GM12878 (cell line): Measurements from ENCODE around the gene ZNF85. TPM values are rescaled to one million over a fixed set of nuclear protein-coding genes. Genes with fewer than 3 reads are reported as not detected.

Experiments used
- ATAC-seq: fragments of 200-7000 bp; cut with Tn5 transposase; 3 replicates; pipeline ENCODE4 v1.9.1; 2020; ENCODE audit warnings: mild to moderate bottlenecking, moderate library complexity
- BruUV-seq: library from RNA; stranded (reverse); fragments of 400-500 nt; replicated peaks from 2 replicates; lab custom pipeline; 2021; lab: Mats Ljungman, UMichigan
- CTCF ChIA-PET: fragments of 300-600 bp; sonication (Branson Sonifier 250); formaldehyde crosslinking; extraction: SDS; loops from one replicate; lab custom pipeline; 2021; ENCODE audit warnings: inconsistent platforms; lab: Yijun Ruan, JAX
- POLR2A ChIA-PET: fragments of 350-600 bp; formaldehyde crosslinking; extraction: SDS; loops from one replicate; lab custom pipeline; 2021; ENCODE audit warnings: inconsistent platforms; lab: Charles Lee
- RAD21 ChIA-PET: fragments of 300-600 bp; sonication (Branson Sonifier 250); formaldehyde crosslinking; loops from one replicate; lab custom pipeline; 2023; ENCODE audit warnings: antibody characterized with exemption; ENCODE audit not compliant: unreplicated experiment; lab: Charles Lee
- SMC1A ChIA-PET: fragments of 300-600 bp; sonication (Branson Sonifier 250); formaldehyde crosslinking; loops from one replicate; lab custom pipeline; 2023; ENCODE audit not compliant: unreplicated experiment, uncharacterized antibody; lab: Charles Lee
- DNase-seq: peaks from one replicate; pipeline ENCODE4 v3.0.0-alpha.2; 2011; ENCODE audit warnings: low read depth, low spot score
- FAIRE-seq: peaks from 3 replicates; lab custom pipeline; 2011; peaks lifted over from hg19 to GRCh38; lab: Jason Lieb, UNC
- H2AFZ ChIP-seq: 2 replicates; pipeline ENCODE4 v1.6.0; 2011; ENCODE audit warnings: low read depth, low read length, control low read depth; ENCODE audit not compliant: control insufficient read depth
- H3K27ac ChIP-seq: 2 replicates; pipeline ENCODE4 v1.5.1; 2011; ENCODE audit warnings: control low read depth; ENCODE audit not compliant: control insufficient read depth, insufficient read depth
- H3K27me3 ChIP-seq, 2 experiments: replicated peaks in 1 of 2; 2 replicates each; pipeline versions ENCODE4 v1.6.0 to v1.6.1; 2011; ENCODE audit warnings: low read length in 1 of 2; ENCODE audit not compliant: control insufficient read depth in 2 of 2, insufficient read depth in 2 of 2
- H3K36me3 ChIP-seq, 2 experiments: 2 replicates each; pipeline ENCODE4 v1.5.1; 2011; ENCODE audit warnings: low read length in 1 of 2; ENCODE audit not compliant: control insufficient read depth in 2 of 2, insufficient read depth in 2 of 2
- H3K4me1 ChIP-seq: 2 replicates; pipeline ENCODE4 v1.6.1; 2011; ENCODE audit warnings: mild to moderate bottlenecking, low read length, moderate library complexity, mixed read lengths; ENCODE audit not compliant: control insufficient read depth, insufficient read depth
- H3K4me2 ChIP-seq: 2 replicates; pipeline ENCODE4 v1.6.0; 2011; ENCODE audit warnings: control low read depth; ENCODE audit not compliant: control insufficient read depth, insufficient read depth
- H3K4me3 ChIP-seq: fragments of 200-600 bp; sonication (generic); 2 replicates; pipeline ENCODE4 v1.5.1; 2016
- H3K79me2 ChIP-seq: 2 replicates; pipeline ENCODE4 v1.6.0; 2011; ENCODE audit warnings: low read length; ENCODE audit not compliant: control insufficient read depth, insufficient read depth
- H3K9ac ChIP-seq: 2 replicates; pipeline ENCODE4 v1.8.0; 2011; ENCODE audit warnings: low read length, control low read depth, mixed read lengths; ENCODE audit not compliant: control insufficient read depth, insufficient read depth
- H3K9me3 ChIP-seq: replicated peaks from 3 replicates; pipeline ENCODE4 v1.5.1; 2011; ENCODE audit warnings: mild to moderate bottlenecking, low read length; ENCODE audit not compliant: control insufficient read depth, insufficient read depth
- H4K20me1 ChIP-seq: 2 replicates; pipeline ENCODE4 v1.6.0; 2011; ENCODE audit not compliant: control insufficient read depth, insufficient read depth
- BHLHE40 ChIP-seq, 2 experiments: fragments of 450-650 bp in 1 of 2; IDR thresholded peaks; 2 replicates each; pipeline ENCODE4 v1.6.1; 2011 to 2017; ENCODE audit warnings: low read depth in 2 of 2, borderline replicate concordance in 1 of 2, improper control_type of control experiment in 1 of 2, low read length in 1 of 2, mild to moderate bottlenecking in 1 of 2
- BRCA1 ChIP-seq: IDR thresholded peaks from 2 replicates; pipeline ENCODE4 v1.6.1; 2011; ENCODE audit warnings: low read depth, low read length, improper control_type of control experiment
- HDGF ChIP-seq: fragments of 450-650 bp; IDR thresholded peaks from 2 replicates; pipeline ENCODE4 v1.6.1; 2016; ENCODE audit warnings: antibody characterized with exemption
- MXI1 ChIP-seq: fragments of 150-350 bp; IDR thresholded peaks from 2 replicates; pipeline ENCODE4 v1.6.1; 2011; ENCODE audit warnings: low read depth, mild to moderate bottlenecking, inconsistent platforms, low read length, improper control_type of control experiment
- NR2F1 ChIP-seq: fragments of 450-650 bp; conservative IDR thresholded peaks from 2 replicates; pipeline ENCODE4 v1.6.1; 2017; ENCODE audit warnings: mild to moderate bottlenecking
- PAX8 ChIP-seq: fragments of 450-650 bp; IDR thresholded peaks from 2 replicates; pipeline ENCODE4 v1.6.1; 2017; ENCODE audit warnings: mild to moderate bottlenecking, moderate library complexity
- POLR2AphosphoS5 ChIP-seq: IDR thresholded peaks from 2 replicates; pipeline ENCODE4 v1.6.1; 2011; ENCODE audit warnings: mild to moderate bottlenecking, low read length, inconsistent platforms
- ZZZ3 ChIP-seq: IDR thresholded peaks from 2 replicates; pipeline ENCODE4 v1.6.1; 2011; ENCODE audit warnings: low read depth; ENCODE audit not compliant: control insufficient read depth, insufficient read length
- WGBS: methylation state at CpG from one replicate; pipeline ENCODE4 v1.1.6; 2016; ENCODE audit warnings: low lambda C conversion rate; ENCODE audit not compliant: insufficient replicate concordance, insufficient coverage; ENCODE audit errors: missing lambda C conversion rate; 5-methylcytosine and 5-hydroxymethylcytosine counted together
- in situ Hi-C: fragments of 300-500 bp; cut with MboI; formaldehyde crosslinking; loops from 9 replicates; pipeline ENCODE4 v1.14.3; 2018; ENCODE audit warnings: mixed read lengths
- intact Hi-C: fragments of 100-400 bp; cut with micrococcal nuclease; formaldehyde crosslinking; loops from one replicate; pipeline ENCODE4 v1.14.2; 2022; ENCODE audit not compliant: unreplicated experiment
- polyA plus RNA-seq, 11 experiments: library from polyadenylated mRNA; depleted of rRNA in 4 of 11; unstranded in 6 of 11; stranded (reverse) in 5 of 11; fragments of >200 nt; fragmentation: Nextera tagmentation in 4 of 11; fragmentation: Illumina TruSeq in 1 of 11; extraction: Ambion mirVana in 4 of 11; extraction: Trizol in 1 of 11; gene quantifications; 1 replicate in 1 of 11; 2 replicates in 10 of 11; pipeline versions ENCODE4 v1.2.1 to v1.2.3, GENCODE V29; 2011 to 2016; ENCODE audit warnings: inconsistent platforms in 2 of 11, missing spikeins in 2 of 11, low read depth in 1 of 11
- total RNA-seq, 4 experiments: library from RNA; depleted of rRNA in 3 of 4; stranded (reverse); fragments of >200 nt in 3 of 4; fragmentation: Illumina TruSeq in 1 of 4; extraction: Trizol in 1 of 4; gene quantifications; 2 replicates each; pipeline versions ENCODE4 v1.2.1 to v1.2.3, GENCODE V29; 2013 to 2021
- TF ChIP-seq, protein P1 (sequence below): fragments of 450-650 bp; IDR thresholded peaks from 2 replicates; pipeline ENCODE4 v1.6.1; 2017; ENCODE audit warnings: mild to moderate bottlenecking, moderate library complexity
- TF ChIP-seq, protein P2 (sequence below): fragments of 450-650 bp; formaldehyde crosslinking; IDR thresholded peaks from 2 replicates; pipeline ENCODE4 v1.5.0; 2022; ENCODE audit warnings: mild to moderate bottlenecking, missing genetic modification characterization
- TF ChIP-seq, protein P3 (sequence below): fragments of 450-650 bp; IDR thresholded peaks from 2 replicates; pipeline ENCODE4 v1.6.1; 2017; ENCODE audit warnings: borderline replicate concordance
- TF ChIP-seq, protein P4 (sequence below): fragments of 450-650 bp; IDR thresholded peaks from 2 replicates; pipeline ENCODE4 v1.6.1; 2016; ENCODE audit warnings: mild to moderate bottlenecking

Gene ZNF85
- total and polyA plus RNA-seq, 10 of the 15 experiments (the other 5 are each of a cell fraction or from before 2014, with no cell fraction given): 12.6 to 31.7 (median 20.9) TPM

DNA sequence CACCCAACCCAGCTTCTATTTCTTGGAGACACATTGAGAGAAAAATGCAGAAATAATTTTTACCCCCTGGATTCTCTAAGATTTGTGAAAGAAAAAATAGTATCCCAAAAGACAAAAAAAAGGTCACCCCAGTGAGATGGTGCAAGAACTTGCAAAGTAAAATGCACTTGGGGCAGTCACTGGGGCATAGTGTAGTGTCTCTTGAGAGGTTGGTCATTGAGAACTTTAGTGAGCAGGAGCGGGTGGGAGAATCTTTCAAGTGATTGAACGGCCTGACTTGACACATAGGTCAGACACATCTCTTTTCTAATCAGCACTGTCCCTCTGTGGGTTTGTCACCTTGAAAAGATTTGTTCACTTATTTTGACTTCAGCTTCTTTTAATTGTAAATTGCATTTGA lies 2.4 kb downstream of the ZNF85 start:
- DNase-seq (no peak), FAIRE-seq (no peak), ATAC-seq (no peak)
- Histone ChIP-seq H3K27ac (no peak overlapping the region), H4K20me1 (no peaks in the 10 kb centered on the region), H3K27me3 (no peaks in the 10 kb centered on the region), H3K36me3 (no peaks in the 10 kb centered on the region), H3K4me1 (no peaks in the 10 kb centered on the region), H3K4me2 (no peak overlapping the region), H3K79me2 (no peaks in the 10 kb centered on the region), H3K9ac (no peak overlapping the region), H2AFZ (no peak overlapping the region), H3K9me3 (no peaks in the 10 kb centered on the region; the same call in 1 of the 3 replicates), H3K4me3 (no peak overlapping the region)
- RAD21 ChIA-PET: no interaction called here
- WGBS: 100% methylated on average over 2 of the region's 2 CpGs
- BruUV-seq: no TSS peak
- in situ Hi-C loops: no loop called here
- SMC1A ChIA-PET: no interaction called here
- CTCF ChIA-PET: interaction anchor here (0.6 to 0.7 kb wide), 2 partner anchors 10 to 64 kb away, joined by 3 read pairs; no protein-coding TSS in a partner anchor
- intact Hi-C loops: no loop called here
- POLR2A ChIA-PET: no interaction called here
- TF ChIP-seq, protein P1, sequence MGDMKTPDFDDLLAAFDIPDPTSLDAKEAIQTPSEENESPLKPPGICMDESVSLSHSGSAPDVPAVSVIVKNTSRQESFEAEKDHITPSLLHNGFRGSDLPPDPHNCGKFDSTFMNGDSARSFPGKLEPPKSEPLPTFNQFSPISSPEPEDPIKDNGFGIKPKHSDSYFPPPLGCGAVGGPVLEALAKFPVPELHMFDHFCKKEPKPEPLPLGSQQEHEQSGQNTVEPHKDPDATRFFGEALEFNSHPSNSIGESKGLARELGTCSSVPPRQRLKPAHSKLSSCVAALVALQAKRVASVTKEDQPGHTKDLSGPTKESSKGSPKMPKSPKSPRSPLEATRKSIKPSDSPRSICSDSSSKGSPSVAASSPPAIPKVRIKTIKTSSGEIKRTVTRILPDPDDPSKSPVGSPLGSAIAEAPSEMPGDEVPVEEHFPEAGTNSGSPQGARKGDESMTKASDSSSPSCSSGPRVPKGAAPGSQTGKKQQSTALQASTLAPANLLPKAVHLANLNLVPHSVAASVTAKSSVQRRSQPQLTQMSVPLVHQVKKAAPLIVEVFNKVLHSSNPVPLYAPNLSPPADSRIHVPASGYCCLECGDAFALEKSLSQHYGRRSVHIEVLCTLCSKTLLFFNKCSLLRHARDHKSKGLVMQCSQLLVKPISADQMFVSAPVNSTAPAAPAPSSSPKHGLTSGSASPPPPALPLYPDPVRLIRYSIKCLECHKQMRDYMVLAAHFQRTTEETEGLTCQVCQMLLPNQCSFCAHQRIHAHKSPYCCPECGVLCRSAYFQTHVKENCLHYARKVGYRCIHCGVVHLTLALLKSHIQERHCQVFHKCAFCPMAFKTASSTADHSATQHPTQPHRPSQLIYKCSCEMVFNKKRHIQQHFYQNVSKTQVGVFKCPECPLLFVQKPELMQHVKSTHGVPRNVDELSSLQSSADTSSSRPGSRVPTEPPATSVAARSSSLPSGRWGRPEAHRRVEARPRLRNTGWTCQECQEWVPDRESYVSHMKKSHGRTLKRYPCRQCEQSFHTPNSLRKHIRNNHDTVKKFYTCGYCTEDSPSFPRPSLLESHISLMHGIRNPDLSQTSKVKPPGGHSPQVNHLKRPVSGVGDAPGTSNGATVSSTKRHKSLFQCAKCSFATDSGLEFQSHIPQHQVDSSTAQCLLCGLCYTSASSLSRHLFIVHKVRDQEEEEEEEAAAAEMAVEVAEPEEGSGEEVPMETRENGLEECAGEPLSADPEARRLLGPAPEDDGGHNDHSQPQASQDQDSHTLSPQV: no peak
- TF ChIP-seq BRCA1 (no peak), NR2F1 (no peak), POLR2AphosphoS5 (no peak), ZZZ3 (no peak), HDGF (no peak), BHLHE40 (IDR thresholded peaks at IDR 0.05; ENCODE audit: borderline replicate concordance in 1 of 2, low read depth in 2 of 2, low read length in 1 of 2) (no peak), PAX8 (no peak), MXI1 (no peak)
- TF ChIP-seq, protein P2, sequence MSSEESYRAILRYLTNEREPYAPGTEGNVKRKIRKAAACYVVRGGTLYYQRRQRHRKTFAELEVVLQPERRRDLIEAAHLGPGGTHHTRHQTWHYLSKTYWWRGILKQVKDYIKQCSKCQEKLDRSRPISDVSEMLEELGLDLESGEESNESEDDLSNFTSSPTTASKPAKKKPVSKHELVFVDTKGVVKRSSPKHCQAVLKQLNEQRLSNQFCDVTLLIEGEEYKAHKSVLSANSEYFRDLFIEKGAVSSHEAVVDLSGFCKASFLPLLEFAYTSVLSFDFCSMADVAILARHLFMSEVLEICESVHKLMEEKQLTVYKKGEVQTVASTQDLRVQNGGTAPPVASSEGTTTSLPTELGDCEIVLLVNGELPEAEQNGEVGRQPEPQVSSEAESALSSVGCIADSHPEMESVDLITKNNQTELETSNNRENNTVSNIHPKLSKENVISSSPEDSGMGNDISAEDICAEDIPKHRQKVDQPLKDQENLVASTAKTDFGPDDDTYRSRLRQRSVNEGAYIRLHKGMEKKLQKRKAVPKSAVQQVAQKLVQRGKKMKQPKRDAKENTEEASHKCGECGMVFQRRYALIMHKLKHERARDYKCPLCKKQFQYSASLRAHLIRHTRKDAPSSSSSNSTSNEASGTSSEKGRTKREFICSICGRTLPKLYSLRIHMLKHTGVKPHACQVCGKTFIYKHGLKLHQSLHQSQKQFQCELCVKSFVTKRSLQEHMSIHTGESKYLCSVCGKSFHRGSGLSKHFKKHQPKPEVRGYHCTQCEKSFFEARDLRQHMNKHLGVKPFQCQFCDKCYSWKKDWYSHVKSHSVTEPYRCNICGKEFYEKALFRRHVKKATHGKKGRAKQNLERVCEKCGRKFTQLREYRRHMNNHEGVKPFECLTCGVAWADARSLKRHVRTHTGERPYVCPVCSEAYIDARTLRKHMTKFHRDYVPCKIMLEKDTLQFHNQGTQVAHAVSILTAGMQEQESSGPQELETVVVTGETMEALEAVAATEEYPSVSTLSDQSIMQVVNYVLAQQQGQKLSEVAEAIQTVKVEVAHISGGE (CRISPR knock-in tag): no peak
- TF ChIP-seq, protein P3, sequence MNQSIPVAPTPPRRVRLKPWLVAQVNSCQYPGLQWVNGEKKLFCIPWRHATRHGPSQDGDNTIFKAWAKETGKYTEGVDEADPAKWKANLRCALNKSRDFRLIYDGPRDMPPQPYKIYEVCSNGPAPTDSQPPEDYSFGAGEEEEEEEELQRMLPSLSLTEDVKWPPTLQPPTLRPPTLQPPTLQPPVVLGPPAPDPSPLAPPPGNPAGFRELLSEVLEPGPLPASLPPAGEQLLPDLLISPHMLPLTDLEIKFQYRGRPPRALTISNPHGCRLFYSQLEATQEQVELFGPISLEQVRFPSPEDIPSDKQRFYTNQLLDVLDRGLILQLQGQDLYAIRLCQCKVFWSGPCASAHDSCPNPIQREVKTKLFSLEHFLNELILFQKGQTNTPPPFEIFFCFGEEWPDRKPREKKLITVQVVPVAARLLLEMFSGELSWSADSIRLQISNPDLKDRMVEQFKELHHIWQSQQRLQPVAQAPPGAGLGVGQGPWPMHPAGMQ: no peak
- TF ChIP-seq, protein P4, sequence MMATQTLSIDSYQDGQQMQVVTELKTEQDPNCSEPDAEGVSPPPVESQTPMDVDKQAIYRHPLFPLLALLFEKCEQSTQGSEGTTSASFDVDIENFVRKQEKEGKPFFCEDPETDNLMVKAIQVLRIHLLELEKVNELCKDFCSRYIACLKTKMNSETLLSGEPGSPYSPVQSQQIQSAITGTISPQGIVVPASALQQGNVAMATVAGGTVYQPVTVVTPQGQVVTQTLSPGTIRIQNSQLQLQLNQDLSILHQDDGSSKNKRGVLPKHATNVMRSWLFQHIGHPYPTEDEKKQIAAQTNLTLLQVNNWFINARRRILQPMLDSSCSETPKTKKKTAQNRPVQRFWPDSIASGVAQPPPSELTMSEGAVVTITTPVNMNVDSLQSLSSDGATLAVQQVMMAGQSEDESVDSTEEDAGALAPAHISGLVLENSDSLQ: no peak
